A673 (cell line): ENCODE data around the gene CRABP1.

Experiments used
- EZH2 ChIP-seq: fragments of 200-600 bp; sonication (generic); IDR thresholded peaks from 2 replicates; pipeline ENCODE4 v1.6.1; 2017; ENCODE audit warnings: borderline replicate concordance, low read depth, mild to moderate bottlenecking, mixed read lengths, antibody characterized with exemption, low read length; ENCODE audit not compliant: poor library complexity, severe bottlenecking
- TF ChIP-seq, protein P1 (sequence below): fragments of 300-800, 200-600 bp; sonication (generic); conservative IDR thresholded peaks from 2 replicates; pipeline ENCODE4 v1.5.1; 2017; ENCODE audit warnings: low read depth, mild to moderate bottlenecking, antibody characterized with exemption, low read length, moderate library complexity, mixed read lengths

GRCh38 chr15:78360958-78361718 lies 21.0 kb downstream of the CRABP1 start:
- TF ChIP-seq, protein P1, sequence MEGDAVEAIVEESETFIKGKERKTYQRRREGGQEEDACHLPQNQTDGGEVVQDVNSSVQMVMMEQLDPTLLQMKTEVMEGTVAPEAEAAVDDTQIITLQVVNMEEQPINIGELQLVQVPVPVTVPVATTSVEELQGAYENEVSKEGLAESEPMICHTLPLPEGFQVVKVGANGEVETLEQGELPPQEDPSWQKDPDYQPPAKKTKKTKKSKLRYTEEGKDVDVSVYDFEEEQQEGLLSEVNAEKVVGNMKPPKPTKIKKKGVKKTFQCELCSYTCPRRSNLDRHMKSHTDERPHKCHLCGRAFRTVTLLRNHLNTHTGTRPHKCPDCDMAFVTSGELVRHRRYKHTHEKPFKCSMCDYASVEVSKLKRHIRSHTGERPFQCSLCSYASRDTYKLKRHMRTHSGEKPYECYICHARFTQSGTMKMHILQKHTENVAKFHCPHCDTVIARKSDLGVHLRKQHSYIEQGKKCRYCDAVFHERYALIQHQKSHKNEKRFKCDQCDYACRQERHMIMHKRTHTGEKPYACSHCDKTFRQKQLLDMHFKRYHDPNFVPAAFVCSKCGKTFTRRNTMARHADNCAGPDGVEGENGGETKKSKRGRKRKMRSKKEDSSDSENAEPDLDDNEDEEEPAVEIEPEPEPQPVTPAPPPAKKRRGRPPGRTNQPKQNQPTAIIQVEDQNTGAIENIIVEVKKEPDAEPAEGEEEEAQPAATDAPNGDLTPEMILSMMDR = no peak
- no peak for TF ChIP-seq EZH2
